BLaER1 treated with 17β-estradiol and CSF1 and Interleukin-3, amounts not matched to agents 10 nM and 100 nM (cell line): ENCODE data around the gene CACNA2D3.

ENCODE experiments used
- H3K27ac ChIP-seq, 11 experiments: shearing (Covaris generic); formaldehyde crosslinking; 2 replicates each; pipeline ENCODE4 v1.8.1; 2022
- H3K27me3 ChIP-seq, 11 experiments: shearing (Covaris generic); formaldehyde crosslinking; 2 replicates each; pipeline ENCODE4 v1.8.1; 2022
- H3K36me3 ChIP-seq, 11 experiments: shearing (Covaris generic); formaldehyde crosslinking; 2 replicates each; pipeline ENCODE4 v1.8.1; 2022
- H3K4me1 ChIP-seq, 10 experiments: shearing (Covaris generic); formaldehyde crosslinking; 2 replicates each; pipeline ENCODE4 v1.8.1; 2022
- H3K4me2 ChIP-seq, 11 experiments: shearing (Covaris generic); formaldehyde crosslinking; 2 replicates each; pipeline ENCODE4 v1.8.1; 2022
- H3K4me3 ChIP-seq, 10 experiments: shearing (Covaris generic); formaldehyde crosslinking; 2 replicates each; pipeline ENCODE4 v1.8.1; 2022
- H3K9ac ChIP-seq, 11 experiments: shearing (Covaris generic); formaldehyde crosslinking; 2 replicates each; pipeline ENCODE4 v1.8.1; 2022
- H3K9me3 ChIP-seq, 11 experiments: shearing (Covaris generic); formaldehyde crosslinking; replicated peaks in 1 of 11; 2 replicates each; pipeline ENCODE4 v1.8.1; 2022
- H4K20me1 ChIP-seq, 11 experiments: shearing (Covaris generic); formaldehyde crosslinking; 2 replicates each; pipeline ENCODE4 v1.8.1; 2022
- Cebpa-rat ChIP-seq, 11 experiments: shearing (Covaris generic); IDR thresholded peaks; 2 replicates each; pipeline ENCODE4 v1.8.1; 2022

The CACNA2D3 gene

DNA sequence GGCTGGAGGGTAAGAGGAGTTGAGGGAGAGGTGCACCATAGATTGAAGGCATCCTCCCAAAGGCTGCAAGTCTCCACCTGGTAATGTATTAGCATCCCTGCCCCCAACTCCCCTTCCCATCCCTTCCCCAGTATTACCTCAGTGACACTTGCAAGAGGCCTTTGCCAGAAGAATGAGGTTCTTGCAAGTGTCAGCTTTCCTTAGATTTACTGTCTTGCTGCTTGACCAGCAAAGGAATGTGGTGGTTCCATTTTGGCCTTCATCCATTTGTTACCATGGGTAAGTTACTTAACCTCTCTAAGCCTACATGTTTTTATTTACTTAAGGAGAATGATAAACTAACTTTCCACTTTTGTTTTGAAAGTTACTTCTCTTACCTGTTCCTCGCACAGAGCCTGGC, 696.6 kb downstream of the CACNA2D3 start:
- Histone ChIP-seq H3K4me2 (no peak overlapping the region), H3K4me3 (no peak overlapping the region), H3K27me3 (no peaks in the 10 kb centered on the region), H3K27ac (no peak overlapping the region), H3K9me3 (no peaks in the 10 kb centered on the region), H4K20me1 (no peaks in the 10 kb centered on the region), H3K9ac (no peak overlapping the region), H3K4me1 (no peaks in the 10 kb centered on the region), H3K36me3 (no peaks in the 10 kb centered on the region)
- TF ChIP-seq Cebpa-rat (IDR thresholded peaks at IDR 0.05), result no peak

DNA sequence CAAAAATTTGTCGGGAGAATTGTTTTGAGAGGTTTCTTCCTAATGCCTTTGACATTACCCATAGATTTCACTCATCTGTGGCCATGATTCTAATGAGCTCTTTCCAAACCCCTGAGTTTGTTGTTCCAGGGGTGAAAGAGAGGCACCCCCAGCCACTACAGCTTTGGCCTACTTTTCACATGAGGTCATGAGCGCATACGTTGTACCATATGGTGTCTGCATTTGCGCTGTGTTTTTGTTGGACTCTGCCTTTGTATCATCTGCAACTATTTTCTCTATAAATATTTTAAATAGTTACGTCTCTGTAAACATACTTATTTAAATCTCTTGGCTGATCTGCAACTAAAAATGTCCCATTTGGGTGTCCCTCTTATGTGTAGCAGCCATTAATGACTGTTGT, 697.6 kb downstream of the CACNA2D3 start:
- no peaks in the 10 kb centered on the region for H3K27me3 ChIP-seq
- H3K4me2 ChIP-seq, result no peak overlapping the region
- no peak overlapping the region for H3K4me3 ChIP-seq

DNA sequence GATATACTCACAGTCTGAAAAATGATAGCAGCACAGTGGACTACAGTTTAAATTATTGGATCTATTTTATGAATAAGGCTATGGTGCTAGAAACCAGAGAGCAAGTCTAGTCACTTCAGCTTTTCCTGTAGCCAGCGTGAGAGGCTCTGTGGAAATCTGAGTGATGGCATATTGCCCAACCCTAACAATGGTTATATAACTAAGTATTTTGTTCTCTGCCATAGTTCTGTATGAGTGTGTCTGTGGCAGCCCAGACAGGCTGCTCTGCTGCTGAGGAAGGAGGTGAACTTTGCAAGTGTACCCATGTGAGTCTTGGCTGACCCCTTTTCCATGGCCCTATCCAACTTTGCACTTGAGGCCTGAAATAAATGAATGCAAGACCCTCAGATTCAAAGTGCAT, 699.9 kb downstream of the CACNA2D3 start:
- H3K9me3 ChIP-seq, result no peaks in the 10 kb centered on the region
- no peak overlapping the region for H3K9ac ChIP-seq
- H4K20me1 ChIP-seq, result no peaks in the 10 kb centered on the region
- H3K27me3 ChIP-seq, result no peaks in the 10 kb centered on the region
- no peak overlapping the region for H3K27ac ChIP-seq
- no peak overlapping the region for H3K4me3 ChIP-seq
- no peaks in the 10 kb centered on the region for H3K4me1 ChIP-seq
- no peak overlapping the region for H3K4me2 ChIP-seq
- TF ChIP-seq Cebpa-rat (IDR thresholded peaks at IDR 0.05), result no peak
- H3K36me3 ChIP-seq, result no peaks in the 10 kb centered on the region

More for the DNA sequence above, 697.6 kb downstream of the CACNA2D3 start:
- no peaks in the 10 kb centered on the region for H3K4me1 ChIP-seq
- H4K20me1 ChIP-seq, result no peaks in the 10 kb centered on the region
- no peak overlapping the region for H3K9ac ChIP-seq
- no peak overlapping the region for H3K27ac ChIP-seq
- H3K9me3 ChIP-seq, result no peaks in the 10 kb centered on the region
- H3K36me3 ChIP-seq, result no peaks in the 10 kb centered on the region
- no peak for TF ChIP-seq Cebpa-rat (IDR thresholded peaks at IDR 0.05)

DNA sequence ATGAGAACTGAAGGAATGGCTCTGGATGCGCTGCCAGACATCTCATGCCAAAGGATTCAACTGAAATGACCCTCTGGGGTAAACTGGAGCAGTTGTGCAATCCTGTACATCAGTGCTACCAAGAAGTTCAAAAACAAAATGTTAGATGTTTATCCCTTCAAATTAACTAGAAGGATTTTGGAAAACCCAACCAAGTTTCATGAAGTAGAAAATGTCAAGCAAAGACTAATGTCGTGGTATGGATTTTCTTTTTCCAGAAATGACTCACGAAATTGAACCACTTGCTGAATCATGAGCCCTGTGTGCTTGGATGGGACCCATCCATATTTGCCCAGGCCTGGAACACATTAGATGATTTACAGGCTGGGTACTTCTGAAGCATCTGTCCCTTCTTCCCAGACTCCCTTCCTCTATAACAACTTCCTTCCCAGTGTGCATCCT, 703.9 kb downstream of the CACNA2D3 start:
- no peaks in the 10 kb centered on the region for H3K36me3 ChIP-seq
- H3K4me2 ChIP-seq, result no peak overlapping the region
- no peaks in the 10 kb centered on the region for H3K4me1 ChIP-seq
- no peak overlapping the region for H3K4me3 ChIP-seq
- H3K27ac ChIP-seq, result no peak overlapping the region
- peaks cover 6 to 14% (median 8%) of the 10 kb centered on the region in 11 experiments; a peak in 21 of 22 replicates for H3K9me3 ChIP-seq
- no peaks in the 10 kb centered on the region for H4K20me1 ChIP-seq
- no peaks in the 10 kb centered on the region for H3K27me3 ChIP-seq
- H3K9ac ChIP-seq, result no peak overlapping the region
- no peak for TF ChIP-seq Cebpa-rat (IDR thresholded peaks at IDR 0.05)

DNA sequence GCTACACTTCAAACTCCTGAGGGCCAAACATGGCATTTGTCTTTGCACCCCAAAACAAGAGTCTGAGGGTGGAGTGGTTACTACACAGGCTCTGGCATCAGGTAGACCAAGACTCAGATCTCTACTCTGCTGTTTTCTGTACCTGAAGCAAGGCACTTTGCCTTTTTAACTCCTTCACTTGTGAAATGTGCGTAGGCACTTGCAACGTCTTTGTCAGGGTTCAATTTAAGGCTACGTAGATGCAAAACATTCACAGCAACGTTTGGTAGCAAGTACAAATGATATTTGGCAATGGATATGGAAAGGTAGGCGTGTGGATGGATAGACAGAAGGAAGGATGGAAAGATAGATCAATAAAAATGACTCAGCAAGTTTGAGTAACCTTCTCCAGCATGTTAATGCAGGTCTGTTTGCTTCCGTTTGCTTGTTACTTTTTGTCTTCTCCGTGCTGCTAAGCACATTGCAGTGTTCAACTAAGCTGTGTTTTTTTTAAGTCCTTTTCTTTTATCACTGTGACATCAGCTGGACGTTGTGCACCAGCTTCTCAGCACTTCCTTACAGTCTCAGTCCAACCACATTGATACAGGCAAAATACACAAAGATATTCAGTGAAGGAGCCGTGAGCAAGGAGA, 704.8 kb downstream of the CACNA2D3 start:
- H3K27ac ChIP-seq, result no peak overlapping the region
- peaks cover 6 to 14% (median 8%) of the 10 kb centered on the region in 11 experiments; a peak in 21 of 22 replicates for H3K9me3 ChIP-seq
- no peaks in the 10 kb centered on the region for H3K27me3 ChIP-seq
- no peaks in the 10 kb centered on the region for H3K36me3 ChIP-seq
- H3K9ac ChIP-seq, result no peak overlapping the region
- no peaks in the 10 kb centered on the region for H4K20me1 ChIP-seq
- no peak overlapping the region for H3K4me2 ChIP-seq
- H3K4me1 ChIP-seq, result no peaks in the 10 kb centered on the region
- TF ChIP-seq Cebpa-rat (IDR thresholded peaks at IDR 0.05), result no peak
- H3K4me3 ChIP-seq, result no peak overlapping the region

DNA sequence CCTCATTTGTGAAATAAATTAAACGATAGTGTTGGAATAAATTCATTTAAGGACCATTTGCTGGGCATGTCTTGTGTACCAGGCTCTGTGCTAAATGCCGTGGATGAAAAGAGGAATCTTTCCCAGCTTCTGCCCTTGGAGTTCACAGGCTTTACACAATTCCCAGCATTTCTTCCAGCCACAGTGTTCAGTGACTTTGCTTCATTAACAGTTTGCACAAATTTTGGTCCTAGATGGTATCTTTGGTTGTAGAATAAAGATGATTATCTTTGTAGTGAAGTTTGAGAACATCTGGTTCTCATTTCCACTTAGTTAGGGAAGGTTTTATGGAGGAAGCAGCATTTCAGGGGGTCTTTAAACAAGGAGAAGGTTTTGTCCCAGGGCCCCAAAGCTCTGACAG, 705.4 kb downstream of the CACNA2D3 start:
- no peak for TF ChIP-seq Cebpa-rat (IDR thresholded peaks at IDR 0.05)
- no peaks in the 10 kb centered on the region for H3K27me3 ChIP-seq
- no peak overlapping the region for H3K9ac ChIP-seq
- H4K20me1 ChIP-seq, result no peaks in the 10 kb centered on the region
- no peak overlapping the region for H3K27ac ChIP-seq
- H3K4me3 ChIP-seq, result no peak overlapping the region
- peaks cover 0 to 3% (median 0%) of the 10 kb centered on the region in 10 experiments; a peak in 2 of 20 replicates for H3K4me1 ChIP-seq
- no peak overlapping the region for H3K4me2 ChIP-seq
- H3K36me3 ChIP-seq, result no peaks in the 10 kb centered on the region
- H3K9me3 ChIP-seq, result peaks cover 6 to 14% (median 8%) of the 10 kb centered on the region in 11 experiments; a peak in 21 of 22 replicates

DNA sequence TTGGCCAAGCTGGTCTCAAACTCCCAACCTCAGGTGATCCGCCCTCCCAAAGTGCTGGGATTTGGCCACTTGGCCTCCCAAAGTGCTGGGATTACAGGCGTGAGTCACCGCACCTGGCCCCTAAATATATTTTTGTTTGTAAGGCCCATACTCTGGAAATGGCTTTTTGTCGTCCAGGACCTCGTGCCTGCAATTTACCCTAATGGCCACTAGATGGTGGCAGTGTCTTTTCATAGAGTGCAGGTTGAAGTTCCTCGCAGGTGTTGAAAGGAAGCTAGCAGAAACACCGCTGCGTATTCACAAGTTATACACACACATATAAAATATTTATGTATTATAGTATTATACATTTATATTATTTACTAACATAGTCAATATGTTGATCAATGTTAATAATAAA, 708.3 kb downstream of the CACNA2D3 start:
- Histone ChIP-seq H3K27me3 (no peaks in the 10 kb centered on the region), H3K9ac (no peak overlapping the region), H3K4me2 (no peak overlapping the region), H3K36me3 (no peaks in the 10 kb centered on the region), H3K9me3 (peaks cover 6 to 14% (median 8%) of the 10 kb centered on the region in 11 experiments; a peak in 21 of 22 replicates), H3K4me3 (no peak overlapping the region), H4K20me1 (no peaks in the 10 kb centered on the region), H3K4me1 (peaks cover 0 to 7% (median 0%) of the 10 kb centered on the region in 10 experiments; a peak in 2 of 20 replicates), H3K27ac (no peak overlapping the region)
- no peak for TF ChIP-seq Cebpa-rat (IDR thresholded peaks at IDR 0.05)

DNA sequence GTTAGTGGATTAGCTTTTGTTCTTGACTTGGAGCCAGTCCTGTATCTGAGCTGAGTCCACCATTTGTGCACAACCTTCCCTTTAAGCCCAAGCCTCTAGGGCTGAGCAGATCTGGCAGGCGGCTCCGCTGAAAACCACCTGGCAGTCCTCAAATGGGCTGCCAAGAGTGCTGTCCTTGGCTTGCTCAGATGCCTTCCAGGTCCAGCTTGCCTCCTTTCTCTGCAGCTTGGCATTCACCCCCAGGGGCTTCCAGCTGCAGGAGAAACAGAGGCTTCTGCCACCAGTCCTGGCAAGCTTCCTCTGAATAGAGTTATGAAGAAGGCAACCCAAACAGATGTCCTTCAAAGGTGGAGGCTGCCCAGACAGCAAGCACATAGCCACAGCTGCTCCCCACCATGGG, 708.8 kb downstream of the CACNA2D3 start:
- H3K9me3 ChIP-seq, result peaks cover 6 to 14% (median 8%) of the 10 kb centered on the region in 11 experiments; a peak in 21 of 22 replicates
- TF ChIP-seq Cebpa-rat (IDR thresholded peaks at IDR 0.05), result no peak
- H3K36me3 ChIP-seq, result no peaks in the 10 kb centered on the region

DNA sequence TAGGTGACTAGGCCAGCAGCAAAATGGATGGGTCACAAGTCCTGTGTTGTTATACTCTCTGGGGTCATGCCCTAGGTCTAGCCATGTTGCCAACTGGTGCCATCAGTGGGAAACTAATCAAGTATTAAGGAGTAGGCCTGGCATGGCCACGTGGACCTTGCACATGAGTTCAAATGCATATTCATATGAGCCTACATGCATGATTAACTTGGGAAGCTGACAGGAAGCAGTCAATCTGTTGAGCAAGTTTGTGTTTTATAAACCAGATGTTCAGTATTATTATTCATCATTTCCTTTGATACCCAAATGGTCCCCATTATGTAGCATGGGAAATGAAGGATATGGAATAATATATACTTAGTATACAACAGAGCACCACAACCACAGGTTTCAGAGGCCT, 710.5 kb downstream of the CACNA2D3 start:
- Histone ChIP-seq H3K4me2 (peak overlapping the region in 2 of 11 experiments; percentile 11 to 14; a peak in 3 of 22 replicates), H3K9ac (no peak overlapping the region), H3K4me3 (no peak overlapping the region), H3K36me3 (no peaks in the 10 kb centered on the region), H3K9me3 (peaks cover 6 to 14% (median 8%) of the 10 kb centered on the region in 11 experiments; a peak in 21 of 22 replicates), H3K27me3 (no peaks in the 10 kb centered on the region), H3K27ac (no peak overlapping the region), H3K4me1 (peaks cover 0 to 7% (median 0%) of the 10 kb centered on the region in 10 experiments; a peak in 2 of 20 replicates), H4K20me1 (no peaks in the 10 kb centered on the region)
- TF ChIP-seq Cebpa-rat (IDR thresholded peaks at IDR 0.05), result no peak

More for the DNA sequence above, 708.8 kb downstream of the CACNA2D3 start:
- Histone ChIP-seq H3K27me3 (no peaks in the 10 kb centered on the region), H3K4me3 (no peak overlapping the region), H3K27ac (no peak overlapping the region), H3K4me1 (peaks cover 0 to 7% (median 0%) of the 10 kb centered on the region in 10 experiments; a peak in 2 of 20 replicates), H3K4me2 (no peak overlapping the region), H3K9ac (no peak overlapping the region), H4K20me1 (no peaks in the 10 kb centered on the region)

DNA sequence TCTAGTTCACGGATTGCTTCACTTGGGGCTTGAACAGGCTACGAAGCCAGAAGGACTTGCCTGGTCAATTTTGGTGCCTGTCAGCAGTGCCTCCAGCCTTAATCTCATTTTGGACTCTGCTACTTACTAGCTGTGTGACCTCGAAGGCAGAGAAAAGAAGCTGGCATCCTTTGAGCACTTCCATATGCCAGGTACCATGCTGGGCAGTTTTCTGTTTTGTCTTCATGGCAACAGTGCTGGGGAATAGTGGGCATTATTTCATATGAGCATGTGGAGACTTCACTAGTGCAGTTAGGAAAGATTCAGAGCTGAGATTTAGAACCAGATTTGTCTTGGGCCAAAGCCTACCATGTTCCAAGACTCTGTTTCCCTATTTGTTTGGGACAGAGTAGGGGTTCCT, 713.3 kb downstream of the CACNA2D3 start:
- Histone ChIP-seq H3K4me3 (no peak overlapping the region), H3K27ac (no peak overlapping the region), H4K20me1 (no peaks in the 10 kb centered on the region), H3K4me1 (peaks cover 0 to 7% (median 0%) of the 10 kb centered on the region in 10 experiments; a peak in 2 of 20 replicates), H3K27me3 (no peaks in the 10 kb centered on the region), H3K36me3 (no peaks in the 10 kb centered on the region), H3K9ac (no peak overlapping the region), H3K4me2 (no peak overlapping the region), H3K9me3 (peaks cover 0 to under 1% (median 0%) of the 10 kb centered on the region in 11 experiments; a peak in 5 of 22 replicates)
- no peak for TF ChIP-seq Cebpa-rat (IDR thresholded peaks at IDR 0.05)
